ENCODE measurements around the gene GRAPL.
"Not testable (repeated sequence)": the region's sequence is repeated elsewhere in the genome, so short reads cannot be mapped to it uniquely, and the experiment has no call there.

The GRAPL gene

DNA sequence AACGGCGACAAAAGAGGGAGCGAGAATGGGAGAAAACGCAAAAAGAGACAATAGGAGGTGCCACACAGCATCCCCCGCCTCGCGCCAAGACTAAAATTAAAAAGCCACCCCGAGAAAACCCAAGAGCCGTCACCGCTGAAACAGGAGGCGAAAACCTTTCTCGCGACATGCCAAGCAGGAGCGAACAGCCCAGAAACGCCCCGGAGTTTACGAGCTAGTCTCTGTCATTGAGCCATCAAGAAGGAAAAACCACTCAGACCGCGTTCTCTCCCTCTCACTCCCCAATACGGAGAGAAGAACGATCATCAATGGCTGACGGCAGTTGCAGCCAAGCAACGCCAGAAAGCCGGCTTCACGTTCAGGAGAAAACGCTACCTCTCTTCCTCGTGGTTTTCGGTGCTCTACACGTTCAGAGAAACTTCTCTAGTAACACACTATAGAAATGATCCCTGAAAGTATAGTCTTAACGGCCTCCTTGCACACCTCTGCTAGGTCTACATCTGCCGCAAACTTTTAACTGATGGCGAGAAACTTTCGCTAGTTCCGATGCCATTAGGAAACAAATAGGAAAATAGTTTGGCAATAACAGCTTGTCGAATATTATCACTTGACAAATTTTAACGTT lies 62.5 kb downstream of the GRAPL start:
- not testable (repeated sequence) for DNase-seq

DNA sequence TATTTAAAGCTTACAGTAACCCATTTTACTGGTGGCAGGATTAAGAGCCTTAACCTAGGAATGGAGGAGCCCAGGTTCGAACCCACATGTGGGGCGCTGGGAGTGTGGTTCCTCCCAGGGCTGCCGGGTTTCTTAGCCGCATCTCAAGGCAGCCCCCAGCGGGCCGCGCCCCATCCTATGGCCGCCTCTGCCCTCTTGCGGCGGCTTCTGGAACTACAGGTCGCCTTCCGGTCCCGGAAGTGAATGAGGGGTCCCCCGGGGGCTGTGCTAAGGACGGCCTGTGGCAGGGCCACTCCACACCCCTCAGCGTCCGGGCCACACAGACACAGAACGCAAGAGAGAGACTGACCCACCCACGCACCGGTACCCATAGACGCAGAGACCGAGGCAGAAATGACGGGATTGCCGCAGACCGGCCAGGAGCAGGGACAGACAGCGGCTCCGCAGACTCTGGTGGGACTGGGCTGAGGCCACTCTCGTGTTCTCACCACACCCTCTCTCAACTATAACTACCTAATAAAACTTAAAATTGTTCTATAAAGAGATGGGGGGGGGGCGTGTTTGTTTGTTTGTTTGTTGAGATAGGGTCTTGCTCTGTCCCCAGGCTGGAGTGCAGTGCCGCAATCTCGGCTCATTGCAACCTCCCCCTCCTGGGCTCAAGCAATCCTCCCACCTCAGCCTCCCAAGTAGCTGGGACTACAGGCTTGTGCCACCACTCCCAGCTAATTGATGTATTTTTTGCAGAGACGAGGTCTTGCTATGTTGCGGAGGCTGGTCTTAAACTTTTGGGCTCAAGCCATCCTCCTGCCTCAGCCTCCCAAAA lies 69.2 kb downstream of the GRAPL start:
- DNase-seq: not testable (repeated sequence)

DNA sequence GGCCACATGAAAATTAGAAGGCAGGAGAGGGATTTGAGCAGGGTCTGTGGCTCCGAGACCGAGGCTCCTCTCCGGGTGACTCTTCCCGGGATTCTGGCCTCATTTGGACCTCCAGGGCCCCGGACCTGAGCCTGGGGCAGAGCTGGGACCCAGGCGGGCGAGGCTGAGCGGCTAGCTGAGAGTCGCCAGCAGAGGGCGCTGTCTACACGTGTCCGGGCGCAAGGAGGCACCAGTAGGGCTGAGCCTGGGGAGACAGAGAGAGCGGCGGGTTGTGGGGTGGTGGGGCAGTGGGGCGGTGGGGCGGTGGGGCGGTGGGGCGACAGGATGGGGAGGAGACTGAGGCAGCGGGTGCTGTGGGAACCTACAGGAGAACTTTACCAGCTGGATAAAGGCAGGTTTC lies 75.1 kb downstream of the GRAPL start:
- not testable (repeated sequence) for DNase-seq

DNA sequence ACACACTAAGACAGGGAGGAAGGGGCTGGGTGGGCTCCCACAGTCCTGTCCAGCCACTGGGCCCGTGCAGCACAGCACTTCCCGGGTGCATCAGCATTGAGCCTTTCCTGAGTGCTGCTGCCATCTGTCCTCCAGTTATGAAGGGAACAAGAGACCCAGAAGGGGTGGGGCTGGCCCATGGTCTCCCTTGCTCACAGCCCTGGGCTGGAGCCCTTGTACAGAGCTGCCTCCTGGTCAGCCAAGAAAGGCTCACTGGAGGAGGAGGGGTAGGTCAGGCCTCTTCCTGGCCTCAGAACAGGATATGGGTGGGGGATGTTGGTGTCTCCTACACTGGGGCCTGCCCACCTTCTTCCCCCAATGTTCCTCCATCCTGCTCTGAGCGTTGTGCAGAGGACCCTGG lies 76.0 kb downstream of the GRAPL start:
- DNase-seq: not testable (repeated sequence)
